Stimulated activated CD8-positive, alpha-beta memory T cell treated with anti-CD3 and anti-CD28 coated beads, Interleukin-12 subunit alpha, Interleukin-12 subunit beta, amount 100 ng/mL, for 4 hours (primary cell): ENCODE results near the gene TCF20.

Source experiments
- DNase-seq: peaks from one replicate; pipeline ENCODE4 v3.0.0-alpha.2; 2020; ENCODE audit warnings: low read depth

The TCF20 gene

DNA sequence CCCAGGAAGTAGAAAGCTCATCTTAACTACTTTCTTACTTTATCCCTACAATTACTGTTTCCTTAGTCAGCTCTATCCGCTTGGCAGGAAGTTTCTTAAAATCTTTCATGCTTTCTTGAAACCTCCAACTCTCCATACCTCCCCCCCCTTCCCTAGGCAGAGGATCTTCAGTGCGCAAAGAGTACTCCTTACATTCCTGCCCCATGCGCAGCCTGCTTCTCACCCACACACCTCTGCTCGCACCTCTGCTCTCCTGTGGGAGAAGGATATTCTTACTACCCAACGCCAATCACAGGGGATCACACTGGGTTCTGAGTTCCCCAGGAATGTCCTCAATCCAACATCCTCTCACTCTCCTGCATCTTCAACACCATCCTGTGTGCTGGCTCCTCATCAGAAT is 12.3 kb downstream of the TCF20 start:
- DNase-seq = no peak

DNA sequence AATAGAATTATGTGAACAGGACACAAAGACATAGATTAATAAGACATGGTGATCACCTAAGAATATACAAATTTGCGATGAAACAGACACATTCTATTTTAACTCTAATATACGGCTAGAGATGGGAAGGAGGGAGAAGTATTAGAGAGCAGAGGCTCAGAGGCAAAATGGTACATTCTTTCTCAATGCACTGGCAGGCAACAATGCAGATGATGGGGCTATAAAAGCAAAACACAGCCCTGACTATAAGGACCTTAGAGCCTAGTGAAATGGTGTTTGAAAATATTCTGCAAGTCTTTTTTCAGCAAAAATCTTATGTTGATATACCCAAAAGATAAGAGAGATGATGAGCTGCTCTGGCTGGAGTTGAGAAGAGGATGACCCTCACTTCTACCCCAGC is 13.1 kb downstream of the TCF20 start:
- no peak for DNase-seq

DNA sequence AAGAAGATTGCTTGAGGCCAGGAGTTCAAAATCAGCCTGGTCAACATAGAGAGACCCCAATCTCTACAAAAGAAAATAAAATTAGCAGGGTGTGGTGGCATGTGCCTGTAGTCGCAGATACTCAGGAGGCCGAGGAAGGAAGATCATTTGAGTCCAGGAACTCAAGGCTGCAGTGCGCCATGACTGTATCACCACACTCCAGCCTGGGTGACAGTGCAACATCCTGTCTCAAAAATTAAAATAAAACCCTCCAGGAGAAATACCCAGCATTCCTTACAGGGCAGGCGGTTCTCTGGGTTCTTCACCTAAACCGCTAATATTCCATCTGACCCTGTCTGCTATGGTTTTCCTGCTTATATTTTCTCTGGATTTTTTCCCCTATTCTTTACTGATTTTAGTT is 13.5 kb downstream of the TCF20 start:
- DNase-seq = no peak

- no peak for DNase-seq
These were observed 14.2 kb downstream of the TCF20 start for GRCh38 chr22:42256220-42256619.

GRCh38 chr22:42249831-42250230 is 20.6 kb downstream of the TCF20 start:
- DNase-seq = no peak

DNA sequence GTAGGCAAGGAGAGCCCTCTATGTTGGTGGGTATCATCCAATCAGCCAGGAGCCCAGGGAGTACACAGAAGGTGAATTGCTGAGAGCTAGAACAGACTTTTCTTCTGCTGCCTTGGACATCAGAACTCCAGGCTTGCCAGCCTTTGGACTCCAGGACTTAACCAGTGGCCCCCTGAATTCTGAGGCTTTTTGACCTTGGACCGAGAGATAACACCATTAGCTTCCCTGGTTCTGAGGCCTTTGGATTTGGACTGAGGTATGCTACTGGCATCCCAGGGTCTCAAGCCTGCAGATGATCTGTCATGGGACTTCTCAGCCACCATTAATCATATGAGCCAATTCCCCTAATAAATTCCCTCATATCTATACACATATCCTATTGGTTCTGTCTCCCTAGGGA is 21.5 kb downstream of the TCF20 start:
- no peak for DNase-seq

DNA sequence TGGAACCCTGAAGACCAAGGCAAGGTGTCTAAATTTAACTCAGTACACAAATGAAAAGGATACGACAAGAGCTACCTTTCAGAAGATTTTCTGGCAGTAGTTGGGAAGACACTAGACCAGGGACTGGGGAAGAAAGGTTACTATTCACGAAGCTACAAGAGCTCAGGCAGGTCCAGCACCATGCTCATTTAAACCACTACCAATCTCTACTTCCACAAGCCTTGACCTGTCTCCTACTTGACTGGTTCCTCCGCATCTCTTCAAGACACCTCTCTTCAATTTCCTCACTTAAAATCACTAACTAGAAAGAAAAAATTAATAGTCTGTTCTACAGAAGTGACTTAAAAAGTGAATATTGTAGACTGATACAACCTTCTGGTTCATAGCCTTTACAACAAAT is 22.9 kb downstream of the TCF20 start:
- no peak for DNase-seq

DNA sequence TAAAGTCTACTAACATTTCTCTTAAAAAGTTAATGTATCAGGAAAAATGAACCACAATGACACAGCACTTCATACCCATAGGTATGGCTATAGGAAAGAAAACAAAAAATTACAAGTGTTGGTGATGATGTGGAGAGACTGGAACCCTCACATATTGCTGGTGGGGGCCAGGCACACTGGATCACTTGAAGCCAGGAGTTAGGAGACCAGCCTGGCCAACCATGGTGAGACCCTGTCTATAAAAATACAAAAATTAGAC is 26.7 kb downstream of the TCF20 start:
- DNase-seq = no peak

DNA sequence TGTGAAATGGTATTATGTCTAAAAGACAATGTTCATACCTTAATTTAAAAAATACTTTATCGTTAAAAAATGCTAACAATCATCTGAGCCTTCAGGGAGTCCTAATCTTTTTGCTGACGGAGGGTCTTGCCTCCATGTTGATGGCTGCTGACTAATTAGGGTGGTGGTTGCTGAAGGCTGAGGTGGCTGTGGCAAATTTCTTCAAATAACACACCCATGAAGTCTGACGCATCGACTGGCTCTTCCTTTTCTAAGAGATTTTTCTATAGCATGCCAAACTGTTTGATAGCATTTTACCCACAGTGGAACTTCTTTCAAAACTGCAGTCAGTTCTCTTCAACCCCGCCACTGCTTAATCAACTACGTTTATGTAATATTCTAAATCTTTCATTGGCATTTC is 33.6 kb downstream of the TCF20 start:
- DNase-seq = no peak

- DNase-seq = no peak
These were observed 34.2 kb downstream of the TCF20 start for GRCh38 chr22:42236268-42236667.

GRCh38 chr22:42233879-42234278 is 36.6 kb downstream of the TCF20 start:
- no peak for DNase-seq

DNA sequence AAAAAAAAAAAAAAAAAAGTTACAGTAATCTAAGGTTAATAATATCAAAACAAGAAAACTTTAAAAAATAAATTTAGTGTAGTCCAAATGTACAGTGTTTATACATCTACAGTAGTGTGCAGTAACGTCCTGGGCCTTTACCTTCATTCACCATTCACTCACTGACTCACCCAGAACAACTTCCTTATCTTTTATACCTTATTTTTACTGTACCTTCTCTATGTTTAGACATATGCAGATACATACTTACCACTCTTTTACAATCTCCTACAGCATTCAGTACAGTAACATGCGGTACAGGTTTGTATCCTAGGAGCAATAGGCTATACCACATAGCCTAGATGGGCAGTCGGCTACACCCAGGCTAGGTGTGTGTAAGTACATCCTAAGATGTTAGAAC is 38.5 kb downstream of the TCF20 start:
- DNase-seq = no peak

GRCh38 chr22:42229455-42230149 is 40.9 kb downstream of the TCF20 start:
- no peak for DNase-seq

DNA sequence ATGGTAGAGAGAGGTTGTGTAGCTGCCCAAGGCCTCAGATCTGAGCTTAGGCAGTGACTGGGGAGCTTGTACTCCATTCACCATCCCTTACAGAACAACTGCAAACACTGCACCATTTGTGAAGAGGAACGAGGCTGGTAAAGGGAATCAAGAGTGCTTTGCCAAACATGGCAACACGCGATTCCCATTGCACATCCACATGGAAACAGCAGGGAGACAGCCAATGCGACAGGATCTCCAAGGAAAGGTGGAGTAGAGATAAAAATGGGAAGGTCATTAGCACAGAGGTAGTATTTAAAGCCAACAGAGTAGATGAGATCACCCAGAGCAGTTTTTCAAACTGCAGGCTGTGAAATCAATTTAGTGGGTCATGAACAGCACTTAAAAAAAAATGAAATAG is 42.0 kb downstream of the TCF20 start:
- DNase-seq = no peak

- DNase-seq = no peak
These were observed 43.0 kb downstream of the TCF20 start for GRCh38 chr22:42227435-42227834.

GRCh38 chr22:42225841-42226240 is 44.6 kb downstream of the TCF20 start:
- no peak for DNase-seq

DNA sequence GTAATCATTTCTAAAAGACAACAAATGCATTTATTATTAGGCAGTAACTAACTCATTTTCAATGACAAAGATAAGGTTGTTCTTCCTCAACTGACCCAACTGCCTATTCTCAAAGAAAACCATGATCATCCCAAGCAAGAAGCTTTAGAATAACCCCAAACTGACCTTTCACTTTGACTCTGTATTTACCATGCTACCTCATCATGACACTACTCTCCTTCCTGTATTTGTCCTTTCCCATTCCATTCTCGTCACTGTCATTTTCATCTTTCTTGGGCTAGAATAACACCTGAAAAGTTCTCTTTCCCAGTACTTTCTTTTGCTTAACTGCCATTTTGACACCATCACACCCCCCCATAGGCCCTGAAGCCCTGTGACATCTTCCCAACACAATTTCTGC is 48.3 kb downstream of the TCF20 start:
- no peak for DNase-seq
